Measurements from ENCODE around the gene NGDN.

- TF ChIP-seq CTCF (IDR thresholded peaks at IDR 0.05; ENCODE audit: insufficient read depth, low read length) (no peak), POLR2AphosphoS5 (IDR thresholded peaks at IDR 0.05; ENCODE audit: low read depth) (no peak), SPI1 (IDR thresholded peaks at IDR 0.05; ENCODE audit: borderline replicate concordance, low read depth) (no peak), GABPA (IDR thresholded peaks at IDR 0.05; ENCODE audit: low read depth) (no peak)
These were observed 44.3 kb upstream of the NGDN start for GRCh38 chr14:23425169-23425568.

All from HL-60 (cell line).